Activated T-cell treated with anti-CD3 and anti-CD28 coated beads, Interleukin-2, amount 50 U/mL, for 4 hours (primary cell): ENCODE measurements around the gene RRBP1. TPM values are rescaled to one million over a fixed set of nuclear protein-coding genes. Genes with fewer than 3 reads are reported as not detected.

ENCODE experiments used
- ATAC-seq, 2 donors: fragments of 200-7000 bp; cut with Tn5 transposase; one replicate each; pipeline ENCODE4 v1.10.0; 2021
- DNase-seq: peaks from one replicate; pipeline ENCODE4 v3.0.0-alpha.2; 2020
- H3K27me3 Mint-ChIP-seq: one replicate; pipeline ENCODE4 v1.8.0; 2021; ENCODE audit warnings: low read depth, mixed read lengths
- H3K36me3 Mint-ChIP-seq: one replicate; pipeline ENCODE4 v1.8.0; 2022; ENCODE audit warnings: mixed read lengths; ENCODE audit not compliant: insufficient read depth
- H3K4me1 Mint-ChIP-seq: one replicate; pipeline ENCODE4 v1.8.0; 2021; ENCODE audit warnings: low read depth, mixed read lengths
- H3K4me3 Mint-ChIP-seq: one replicate; pipeline ENCODE4 v1.8.0; 2021; ENCODE audit warnings: mild to moderate bottlenecking, moderate library complexity, mixed read lengths
- H3K9me3 Mint-ChIP-seq: one replicate; pipeline ENCODE4 v1.8.0; 2021; ENCODE audit warnings: mixed read lengths
- total RNA-seq, 3 donors: library from RNA; stranded (reverse); gene quantifications; one replicate each; pipeline ENCODE4 v1.2.1, GENCODE V29; 2021

RRBP1 gene
- total RNA-seq, 3 donors from 2014 or later: 25.5 to 32.3 (median 27.0) TPM

- H3K4me3 Mint-ChIP-seq: no peak overlapping the region
- no peaks in the 10 kb centered on the region for H3K4me1 Mint-ChIP-seq
- ATAC-seq (no peak), DNase-seq (no peak)
- H3K36me3 Mint-ChIP-seq: peaks cover 13% of the 10 kb centered on the region
- no peaks in the 10 kb centered on the region for H3K27me3 Mint-ChIP-seq
- no peaks in the 10 kb centered on the region for H3K9me3 Mint-ChIP-seq
These were observed 45.3 kb downstream of the RRBP1 start for GRCh38 chr20:17636523-17637412.

- H3K27me3 Mint-ChIP-seq: no peaks in the 10 kb centered on the region
- H3K9me3 Mint-ChIP-seq: no peaks in the 10 kb centered on the region
- H3K4me3 Mint-ChIP-seq: no peak overlapping the region
- ATAC-seq: no peak
- no peak for DNase-seq
- H3K4me1 Mint-ChIP-seq: no peaks in the 10 kb centered on the region
- H3K36me3 Mint-ChIP-seq: peaks cover 13% of the 10 kb centered on the region
These were observed 46.5 kb downstream of the RRBP1 start for GRCh38 chr20:17635332-17636244.

- no peak for ATAC-seq
- Mint-ChIP-seq H3K4me3 (no peak overlapping the region), H3K4me1 (no peaks in the 10 kb centered on the region), H3K27me3 (no peaks in the 10 kb centered on the region), H3K9me3 (no peaks in the 10 kb centered on the region), H3K36me3 (peaks cover 16% of the 10 kb centered on the region)
- no peak for DNase-seq
These were observed 47.2 kb downstream of the RRBP1 start for GRCh38 chr20:17634661-17635331.

- ATAC-seq (no peak), DNase-seq (no peak)
- H3K36me3 Mint-ChIP-seq: peaks cover 16% of the 10 kb centered on the region
- no peaks in the 10 kb centered on the region for H3K4me1 Mint-ChIP-seq
- no peaks in the 10 kb centered on the region for H3K9me3 Mint-ChIP-seq
- no peak overlapping the region for H3K4me3 Mint-ChIP-seq
- no peaks in the 10 kb centered on the region for H3K27me3 Mint-ChIP-seq
These were observed 48.1 kb downstream of the RRBP1 start for GRCh38 chr20:17633850-17634500.

- Mint-ChIP-seq H3K36me3 (peaks cover 16% of the 10 kb centered on the region), H3K27me3 (no peaks in the 10 kb centered on the region), H3K4me3 (no peak overlapping the region), H3K4me1 (no peaks in the 10 kb centered on the region), H3K9me3 (no peaks in the 10 kb centered on the region)
- no peak for DNase-seq
- no peak for ATAC-seq
These were observed 48.7 kb downstream of the RRBP1 start for GRCh38 chr20:17633221-17633849.

GRCh38 chr20:17631576-17632319 lies 50.3 kb downstream of the RRBP1 start:
- H3K36me3 Mint-ChIP-seq: peaks cover 16% of the 10 kb centered on the region
- no peak overlapping the region for H3K4me3 Mint-ChIP-seq
- DNase-seq (no peak), ATAC-seq (no peak)
- no peaks in the 10 kb centered on the region for H3K9me3 Mint-ChIP-seq
- no peaks in the 10 kb centered on the region for H3K27me3 Mint-ChIP-seq
- H3K4me1 Mint-ChIP-seq: no peaks in the 10 kb centered on the region

GRCh38 chr20:17630806-17631195 lies 51.2 kb downstream of the RRBP1 start:
- Mint-ChIP-seq H3K27me3 (no peaks in the 10 kb centered on the region), H3K36me3 (peaks cover 14% of the 10 kb centered on the region)

GRCh38 chr20:17630151-17630805 lies 51.8 kb downstream of the RRBP1 start:
- Mint-ChIP-seq H3K27me3 (no peaks in the 10 kb centered on the region), H3K9me3 (no peaks in the 10 kb centered on the region), H3K4me1 (no peaks in the 10 kb centered on the region), H3K36me3 (peaks cover 14% of the 10 kb centered on the region), H3K4me3 (no peak overlapping the region)
- DNase-seq: no peak
- no peak for ATAC-seq

More at GRCh38 chr20:17630806-17631195, 51.2 kb downstream of the RRBP1 start:
- no peak for ATAC-seq
- no peaks in the 10 kb centered on the region for H3K4me1 Mint-ChIP-seq
- no peaks in the 10 kb centered on the region for H3K9me3 Mint-ChIP-seq
- H3K4me3 Mint-ChIP-seq: no peak overlapping the region
- DNase-seq: no peak

- no peaks in the 10 kb centered on the region for H3K27me3 Mint-ChIP-seq
- no peak overlapping the region for H3K4me3 Mint-ChIP-seq
- H3K36me3 Mint-ChIP-seq: peaks cover 14% of the 10 kb centered on the region
- ATAC-seq (no peak), DNase-seq (no peak)
- H3K4me1 Mint-ChIP-seq: no peaks in the 10 kb centered on the region
- H3K9me3 Mint-ChIP-seq: no peaks in the 10 kb centered on the region
These were observed 52.4 kb downstream of the RRBP1 start for GRCh38 chr20:17629678-17630089.

- H3K4me1 Mint-ChIP-seq: no peaks in the 10 kb centered on the region
- H3K36me3 Mint-ChIP-seq: peaks cover 14% of the 10 kb centered on the region
- DNase-seq (no peak), ATAC-seq (no peak)
- H3K9me3 Mint-ChIP-seq: no peaks in the 10 kb centered on the region
- no peaks in the 10 kb centered on the region for H3K27me3 Mint-ChIP-seq
- no peak overlapping the region for H3K4me3 Mint-ChIP-seq
These were observed 53.0 kb downstream of the RRBP1 start for GRCh38 chr20:17629025-17629424.

- H3K4me1 Mint-ChIP-seq: no peaks in the 10 kb centered on the region
- DNase-seq: no peak
- H3K9me3 Mint-ChIP-seq: no peaks in the 10 kb centered on the region
- ATAC-seq: no peak
- H3K36me3 Mint-ChIP-seq: peaks cover 11% of the 10 kb centered on the region
- no peaks in the 10 kb centered on the region for H3K27me3 Mint-ChIP-seq
- H3K4me3 Mint-ChIP-seq: no peak overlapping the region
These were observed 53.8 kb downstream of the RRBP1 start for GRCh38 chr20:17628101-17628841.
